Gastroesophageal sphincter (tissue), 4 donors: ENCODE results near the gene CCDC92. TPM values are rescaled to one million over a fixed set of nuclear protein-coding genes. Genes with fewer than 3 reads are reported as not detected.

Source experiments
- ATAC-seq: fragments of 150-250 bp; one replicate; pipeline ENCODE4 v1.9.1; 2016; ENCODE audit warnings: mild to moderate bottlenecking, moderate library complexity
- H3K27ac ChIP-seq, 4 donors: fragments of 200-600 bp; sonication (generic) in 3 of 4; 1 replicate in 3 of 4; 2 replicates in 1 of 4; pipeline ENCODE4 v1.5.1; 2016 to 2019
- H3K27me3 ChIP-seq: fragments of 200-600 bp; sonication (generic); one replicate; pipeline ENCODE4 v1.5.1; 2019
- H3K36me3 ChIP-seq, 2 donors: fragments of 200-600 bp; sonication (generic); one replicate each; pipeline ENCODE4 v1.5.1; 2019; ENCODE audit warnings: control low read depth in 1 of 2
- H3K4me1 ChIP-seq, 3 donors: fragments of 200-600 bp; sonication (generic); 1 replicate in 2 of 3; 2 replicates in 1 of 3; pipeline ENCODE4 v1.5.1; 2016 to 2019; ENCODE audit warnings: control low read depth in 2 of 3
- H3K4me3 ChIP-seq, 2 donors: fragments of 200-600 bp; sonication (generic); one replicate each; pipeline ENCODE4 v1.5.1; 2019; ENCODE audit warnings: mild to moderate bottlenecking in 1 of 2, moderate library complexity in 1 of 2
- H3K9me3 ChIP-seq, 3 donors: fragments of 200-600 bp; sonication (generic); one replicate each; pipeline ENCODE4 v1.5.1; 2017 to 2019; ENCODE audit warnings: control low read depth in 2 of 3
- CTCF ChIP-seq, 4 experiments: fragments of 200-600 bp in 2 of 4; fragments of 450-650 bp in 2 of 4; sonication (generic) in 1 of 4; IDR thresholded peaks; one replicate each; pipeline ENCODE4 v1.5.1; 2017 to 2019; ENCODE audit warnings: antibody characterized with exemption in 4 of 4, mild to moderate bottlenecking in 2 of 4, moderate library complexity in 2 of 4
- EP300 ChIP-seq: sonication (generic); formaldehyde crosslinking; IDR thresholded peaks from one replicate; pipeline ENCODE4 v1.6.1; 2017; ENCODE audit warnings: antibody characterized with exemption, mild to moderate bottlenecking
- POLR2A ChIP-seq, 2 donors: fragments of 450-650 bp; IDR thresholded peaks; one replicate each; pipeline ENCODE4 v1.6.1; 2017; ENCODE audit warnings: antibody characterized with exemption in 2 of 2, mild to moderate bottlenecking in 2 of 2, moderate library complexity in 1 of 2
- POLR2AphosphoS5 ChIP-seq: sonication (generic); formaldehyde crosslinking; IDR thresholded peaks from one replicate; pipeline ENCODE4 v1.6.1; 2017; ENCODE audit warnings: antibody characterized with exemption
- WGBS, 2 donors: methylation state at CpG; one replicate each; pipeline ENCODE4 v1.1.5; 2018; ENCODE audit warnings: low coverage in 1 of 2; 5-methylcytosine and 5-hydroxymethylcytosine counted together
- total RNA-seq, 4 donors: library from RNA; depleted of rRNA; stranded (reverse); fragments of >200 nt; gene quantifications; one replicate each; pipeline ENCODE4 v1.1.0, GENCODE V29; 2016

CCDC92 gene
- total RNA-seq, 4 donors from 2014 or later: 26.2 to 74.3 (median 34.2) TPM

DNA sequence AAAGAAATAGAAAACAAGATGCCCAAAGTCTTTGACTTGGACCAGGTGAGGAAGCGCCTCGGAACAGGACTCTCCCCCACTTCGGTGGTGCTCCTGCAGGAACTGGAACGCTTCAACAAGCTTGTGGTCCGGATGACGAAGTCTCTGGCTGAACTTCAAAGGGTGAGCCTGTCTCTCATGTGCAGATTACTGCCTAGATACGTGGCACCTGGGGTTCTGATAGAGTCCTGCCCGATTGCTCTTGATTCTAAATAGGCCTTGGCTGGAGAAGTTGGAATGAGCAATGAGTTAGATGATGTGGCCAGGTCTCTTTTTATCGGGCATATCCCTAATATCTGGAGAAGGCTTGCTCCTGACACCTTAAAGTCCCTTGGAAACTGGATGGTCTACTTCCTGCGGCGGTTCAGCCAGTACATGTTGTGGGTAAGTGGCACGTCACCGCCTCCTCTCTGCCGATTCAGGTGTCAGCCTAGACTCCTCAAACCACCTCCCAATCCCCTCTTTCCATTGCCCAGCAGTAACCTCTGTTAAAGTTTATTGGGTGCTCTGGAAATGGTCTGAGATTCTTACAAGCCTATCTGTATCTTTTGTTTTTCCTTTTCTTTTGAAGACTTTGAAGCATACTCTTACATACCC, 40.8 kb downstream of the CCDC92 start:
- peaks cover 0 to 28% of the 10 kb centered on the region in 2 donors for H3K36me3 ChIP-seq
- no peak overlapping the region for H3K4me3 ChIP-seq
- no peaks in the 10 kb centered on the region for H3K4me1 ChIP-seq
- H3K27me3 ChIP-seq: no peaks in the 10 kb centered on the region
- no peak for ATAC-seq
- H3K9me3 ChIP-seq: no peaks in the 10 kb centered on the region
- WGBS, 2 donors: 85 to 86% methylated on average over 6 to 9 of the region's 14 CpGs
- H3K27ac ChIP-seq: no peak overlapping the region
- TF ChIP-seq POLR2AphosphoS5 (no peak), POLR2A (IDR thresholded peaks at IDR 0.05) (no peak), CTCF (IDR thresholded peaks at IDR 0.05) (no peak), EP300 (no peak)

GRCh38 chr12:123929946-123930583, 42.6 kb downstream of the CCDC92 start:
- H3K36me3 ChIP-seq: peaks cover 0 to 11% of the 10 kb centered on the region in 2 donors
- 89% methylated on average over 5 of the region's 9 CpGs; no CpG with 5 or more reads in 1 of the 2 donors for WGBS, 2 donors
- H3K27me3 ChIP-seq: no peaks in the 10 kb centered on the region
- ATAC-seq: no peak
- no peaks in the 10 kb centered on the region for H3K4me1 ChIP-seq
- H3K4me3 ChIP-seq: no peak overlapping the region
- TF ChIP-seq POLR2AphosphoS5: no peak
- no peak for TF ChIP-seq CTCF (IDR thresholded peaks at IDR 0.05)
- TF ChIP-seq EP300: no peak
- no peak for TF ChIP-seq POLR2A (IDR thresholded peaks at IDR 0.05)
- H3K9me3 ChIP-seq: no peaks in the 10 kb centered on the region
- no peak overlapping the region for H3K27ac ChIP-seq

- Histone ChIP-seq H3K4me3 (no peak overlapping the region), H3K36me3 (no peaks in the 10 kb centered on the region), H3K27me3 (no peaks in the 10 kb centered on the region), H3K27ac (no peak overlapping the region), H3K9me3 (no peaks in the 10 kb centered on the region), H3K4me1 (no peaks in the 10 kb centered on the region)
- TF ChIP-seq CTCF (IDR thresholded peaks at IDR 0.05) (no peak), POLR2A (IDR thresholded peaks at IDR 0.05) (no peak), POLR2AphosphoS5 (no peak), EP300 (no peak)
- 79 to 89% methylated on average over 3 to 7 of the region's 7 CpGs for WGBS, 2 donors
- no peak for ATAC-seq
Measured at GRCh38 chr12:123928897-123929296, 43.7 kb downstream of the CCDC92 start.

- H3K4me3 ChIP-seq: no peak overlapping the region
- TF ChIP-seq CTCF (IDR thresholded peaks at IDR 0.05): no peak
- no peak for TF ChIP-seq EP300
- no peak for TF ChIP-seq POLR2AphosphoS5
- TF ChIP-seq POLR2A (IDR thresholded peaks at IDR 0.05): no peak
- 74 to 92% methylated on average over 6 to 7 of the region's 15 CpGs for WGBS, 2 donors
- H3K27me3 ChIP-seq: no peaks in the 10 kb centered on the region
- H3K27ac ChIP-seq: no peak overlapping the region
- no peaks in the 10 kb centered on the region for H3K36me3 ChIP-seq
- no peak for ATAC-seq
- H3K9me3 ChIP-seq: no peaks in the 10 kb centered on the region
- no peaks in the 10 kb centered on the region for H3K4me1 ChIP-seq
Measured at GRCh38 chr12:123928274-123928865, 44.3 kb downstream of the CCDC92 start.

- ATAC-seq: no peak
- TF ChIP-seq POLR2AphosphoS5: no peak
- no peak for TF ChIP-seq EP300
- no peak for TF ChIP-seq POLR2A (IDR thresholded peaks at IDR 0.05)
- no peak for TF ChIP-seq CTCF (IDR thresholded peaks at IDR 0.05)
- Histone ChIP-seq H3K27ac (no peak overlapping the region), H3K27me3 (peaks cover 3% of the 10 kb centered on the region), H3K4me1 (no peaks in the 10 kb centered on the region), H3K4me3 (no peak overlapping the region), H3K9me3 (no peaks in the 10 kb centered on the region), H3K36me3 (no peaks in the 10 kb centered on the region)
- 84 to 100% methylated on average over 3 to 4 of the region's 4 CpGs for WGBS, 2 donors
Measured at GRCh38 chr12:123924539-123924938, 48.1 kb downstream of the CCDC92 start.
